ENCODE measurements around the gene EFHD2.
"Not testable (repeated sequence)": the region's sequence is repeated elsewhere in the genome, so short reads cannot be mapped to it uniquely, and the experiment has no call there.

The EFHD2 gene

DNA sequence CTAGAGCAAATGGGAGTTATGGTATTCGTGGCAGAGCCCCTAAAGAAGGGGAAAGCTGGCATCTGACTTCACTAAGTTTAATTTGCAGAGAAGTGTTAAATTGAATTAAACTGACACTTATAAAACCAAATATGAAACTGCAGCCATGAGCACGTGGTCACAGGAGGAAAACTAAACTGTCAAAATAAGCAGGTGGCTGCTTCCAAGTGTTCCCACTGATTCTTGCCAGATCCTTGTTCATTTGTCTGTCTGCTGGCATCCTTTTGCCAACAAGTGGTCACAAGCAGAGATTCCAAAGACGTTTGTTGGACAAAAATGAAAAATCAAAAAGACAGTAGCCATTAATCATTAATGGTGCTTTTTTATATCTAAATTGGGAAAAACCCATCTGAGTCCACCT lies 59.7 kb downstream of the EFHD2 start:
- no peak for DNase-seq
- no peaks in the 10 kb centered on the region for H3K79me2 ChIP-seq (ENCODE audit: control insufficient read depth, insufficient read depth, low read length)
- no CpG with 5 or more reads among the region's 3 CpGs for WGBS (ENCODE audit: extremely low coverage, insufficient coverage, low lambda C conversion rate)

GRCh38 chr1:15469821-15470448 lies 60.2 kb downstream of the EFHD2 start:
- not testable (repeated sequence) for H4K8ac ChIP-seq (ENCODE audit: low read depth, low read length); H3K36me3 ChIP-seq (ENCODE audit: control insufficient read depth, insufficient read depth, low read length); H3K27ac ChIP-seq (ENCODE audit: low read depth, low read length); H3K4me3 ChIP-seq (ENCODE audit: low read length); H4K5ac ChIP-seq (ENCODE audit: low read length); H3K4ac ChIP-seq (ENCODE audit: low read depth, low read length); H2BK15ac ChIP-seq (replicated peaks; ENCODE audit: low read depth); H3K79me1 ChIP-seq (ENCODE audit: low read length); H3K4me2 ChIP-seq (ENCODE audit: low read length); H2BK120ac ChIP-seq (ENCODE audit: low read depth, low read length); H3K9ac ChIP-seq (ENCODE audit: low read length); H2AK5ac ChIP-seq (ENCODE audit: low read length); DNase-seq; H3K56ac ChIP-seq (ENCODE audit: low read length); H2BK5ac ChIP-seq (ENCODE audit: low read length); H3K18ac ChIP-seq (ENCODE audit: low read length); H3K27me3 ChIP-seq (ENCODE audit: insufficient read depth, low read length, poor library complexity); H3K23ac ChIP-seq (ENCODE audit: low read length); H3K4me1 ChIP-seq (ENCODE audit: control insufficient read depth, low read depth, low read length); H3K79me2 ChIP-seq (ENCODE audit: control insufficient read depth, insufficient read depth, low read length)
- no CpG with 5 or more reads among the region's 9 CpGs for WGBS (ENCODE audit: extremely low coverage, insufficient coverage, low lambda C conversion rate)

More for the DNA sequence above, 59.7 kb downstream of the EFHD2 start:
- no peak overlapping the region for H3K56ac ChIP-seq (ENCODE audit: low read length)
- no peak overlapping the region for H2BK15ac ChIP-seq (replicated peaks; ENCODE audit: low read depth)
- H3K23ac ChIP-seq (ENCODE audit: low read length): no peak overlapping the region
- H3K9ac ChIP-seq (ENCODE audit: low read length): no peak overlapping the region
- H4K8ac ChIP-seq (ENCODE audit: low read depth, low read length): no peak overlapping the region
- no peak overlapping the region for H3K4me2 ChIP-seq (ENCODE audit: low read length)
- no peaks in the 10 kb centered on the region for H3K79me1 ChIP-seq (ENCODE audit: low read length)
- H2BK5ac ChIP-seq (ENCODE audit: low read length): no peak overlapping the region
- no peak overlapping the region for H3K18ac ChIP-seq (ENCODE audit: low read length)
- no peak overlapping the region for H2AK5ac ChIP-seq (ENCODE audit: low read length)
- no peaks in the 10 kb centered on the region for H3K27me3 ChIP-seq (ENCODE audit: insufficient read depth, low read length, poor library complexity)
- H2BK120ac ChIP-seq (ENCODE audit: low read depth, low read length): no peak overlapping the region
- no peaks in the 10 kb centered on the region for H3K36me3 ChIP-seq (ENCODE audit: control insufficient read depth, insufficient read depth, low read length)
- no peak overlapping the region for H3K27ac ChIP-seq (ENCODE audit: low read depth, low read length)
- H3K4ac ChIP-seq (ENCODE audit: low read depth, low read length): no peak overlapping the region
- no peak overlapping the region for H4K5ac ChIP-seq (ENCODE audit: low read length)
- no peaks in the 10 kb centered on the region for H3K4me1 ChIP-seq (ENCODE audit: control insufficient read depth, low read depth, low read length)
- no peak overlapping the region for H3K4me3 ChIP-seq (ENCODE audit: low read length)

DNA sequence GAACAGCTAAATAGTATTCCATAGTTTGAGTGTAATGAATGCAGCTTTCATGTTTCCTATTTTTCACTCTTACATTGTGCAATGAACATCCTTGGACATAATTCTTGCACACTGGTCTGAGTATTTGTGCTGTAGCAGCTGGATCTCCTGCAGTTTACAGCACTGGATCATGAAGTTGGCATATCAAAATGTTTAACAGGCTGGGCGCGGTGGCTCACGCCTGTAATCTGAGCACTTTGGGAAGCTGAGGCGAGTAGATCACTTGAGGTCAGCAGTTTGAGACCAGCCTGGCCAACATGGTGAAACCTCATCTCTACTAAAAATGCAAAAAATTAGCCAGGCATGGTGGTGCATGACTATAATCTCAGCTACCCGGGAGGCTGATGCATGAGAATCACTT lies 61.4 kb downstream of the EFHD2 start:
- H3K4me2 ChIP-seq (ENCODE audit: low read length); H3K79me1 ChIP-seq (ENCODE audit: low read length); H2BK5ac ChIP-seq (ENCODE audit: low read length); H3K27ac ChIP-seq (ENCODE audit: low read depth, low read length); H3K56ac ChIP-seq (ENCODE audit: low read length); DNase-seq; H3K9ac ChIP-seq (ENCODE audit: low read length); H3K36me3 ChIP-seq (ENCODE audit: control insufficient read depth, insufficient read depth, low read length); H4K5ac ChIP-seq (ENCODE audit: low read length); H2BK15ac ChIP-seq (replicated peaks; ENCODE audit: low read depth); H3K18ac ChIP-seq (ENCODE audit: low read length); H2AK5ac ChIP-seq (ENCODE audit: low read length); H4K8ac ChIP-seq (ENCODE audit: low read depth, low read length); H3K79me2 ChIP-seq (ENCODE audit: control insufficient read depth, insufficient read depth, low read length); H2BK120ac ChIP-seq (ENCODE audit: low read depth, low read length); H3K4me1 ChIP-seq (ENCODE audit: control insufficient read depth, low read depth, low read length); H3K4ac ChIP-seq (ENCODE audit: low read depth, low read length); H3K27me3 ChIP-seq (ENCODE audit: insufficient read depth, low read length, poor library complexity); H3K4me3 ChIP-seq (ENCODE audit: low read length); H3K23ac ChIP-seq (ENCODE audit: low read length): not testable (repeated sequence)
- no CpG with 5 or more reads among the region's 5 CpGs for WGBS (ENCODE audit: extremely low coverage, insufficient coverage, low lambda C conversion rate)

DNA sequence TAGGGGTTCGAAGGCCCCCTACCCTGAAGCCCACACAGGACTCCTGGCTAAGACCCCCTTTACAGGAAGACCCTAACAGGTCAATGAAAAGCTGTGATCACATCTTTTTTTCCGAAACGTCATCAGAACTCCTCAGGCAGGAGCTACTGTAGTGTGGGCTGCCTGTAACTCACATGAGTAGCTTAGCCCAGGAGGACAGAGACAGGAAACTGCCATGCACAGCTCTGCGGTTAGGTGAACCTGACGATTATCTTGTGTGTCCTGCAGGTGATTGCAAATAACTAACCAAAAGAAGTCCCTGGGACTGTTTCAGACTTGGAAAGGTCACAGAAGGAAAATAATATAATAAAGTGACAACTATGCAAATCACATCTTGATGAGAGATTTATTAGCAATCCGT lies 62.0 kb downstream of the EFHD2 start:
- not testable (repeated sequence) for H3K79me2 ChIP-seq (ENCODE audit: control insufficient read depth, insufficient read depth, low read length); H3K4ac ChIP-seq (ENCODE audit: low read depth, low read length); H4K8ac ChIP-seq (ENCODE audit: low read depth, low read length); H3K4me2 ChIP-seq (ENCODE audit: low read length); H3K4me3 ChIP-seq (ENCODE audit: low read length); DNase-seq; H3K79me1 ChIP-seq (ENCODE audit: low read length); H2BK15ac ChIP-seq (replicated peaks; ENCODE audit: low read depth); H2BK5ac ChIP-seq (ENCODE audit: low read length); H2AK5ac ChIP-seq (ENCODE audit: low read length); H4K5ac ChIP-seq (ENCODE audit: low read length); H2BK120ac ChIP-seq (ENCODE audit: low read depth, low read length); H3K18ac ChIP-seq (ENCODE audit: low read length); H3K27ac ChIP-seq (ENCODE audit: low read depth, low read length); H3K4me1 ChIP-seq (ENCODE audit: control insufficient read depth, low read depth, low read length); H3K9ac ChIP-seq (ENCODE audit: low read length); H3K56ac ChIP-seq (ENCODE audit: low read length); H3K23ac ChIP-seq (ENCODE audit: low read length); H3K27me3 ChIP-seq (ENCODE audit: insufficient read depth, low read length, poor library complexity); H3K36me3 ChIP-seq (ENCODE audit: control insufficient read depth, insufficient read depth, low read length)
- WGBS (ENCODE audit: extremely low coverage, insufficient coverage, low lambda C conversion rate): no CpG with 5 or more reads among the region's 6 CpGs

DNA sequence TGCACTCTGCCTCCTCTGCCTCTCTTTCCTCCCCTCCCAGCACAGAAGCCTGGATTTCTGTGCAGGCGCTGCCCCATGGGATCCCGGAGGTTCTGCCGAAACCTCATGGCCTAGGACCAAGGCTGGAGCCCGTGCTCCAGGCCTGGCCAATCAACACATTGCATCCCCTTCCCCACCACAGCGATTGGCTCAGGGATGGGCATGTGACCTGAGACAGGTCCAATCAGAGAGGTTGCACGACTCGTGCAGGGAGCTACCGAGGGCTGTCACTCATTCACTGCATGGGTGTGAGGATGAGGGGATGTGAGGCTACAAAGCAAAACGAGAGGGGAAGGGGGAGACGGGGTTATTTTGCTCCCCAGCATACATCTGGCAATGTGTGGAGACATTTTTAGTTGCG lies 62.9 kb downstream of the EFHD2 start:
- H3K27me3 ChIP-seq (ENCODE audit: insufficient read depth, low read length, poor library complexity): no peaks in the 10 kb centered on the region
- H3K4me3 ChIP-seq (ENCODE audit: low read length): no peak overlapping the region
- no peak overlapping the region for H4K8ac ChIP-seq (ENCODE audit: low read depth, low read length)
- H3K4me2 ChIP-seq (ENCODE audit: low read length): no peak overlapping the region
- H3K4ac ChIP-seq (ENCODE audit: low read depth, low read length): no peak overlapping the region
- no peak overlapping the region for H4K5ac ChIP-seq (ENCODE audit: low read length)
- H3K79me2 ChIP-seq (ENCODE audit: control insufficient read depth, insufficient read depth, low read length): no peaks in the 10 kb centered on the region
- H3K36me3 ChIP-seq (ENCODE audit: control insufficient read depth, insufficient read depth, low read length): no peaks in the 10 kb centered on the region
- H3K9ac ChIP-seq (ENCODE audit: low read length): no peak overlapping the region
- H3K79me1 ChIP-seq (ENCODE audit: low read length): no peaks in the 10 kb centered on the region
- no peak overlapping the region for H2AK5ac ChIP-seq (ENCODE audit: low read length)
- H2BK5ac ChIP-seq (ENCODE audit: low read length): no peak overlapping the region
- no peak for DNase-seq
- WGBS (ENCODE audit: extremely low coverage, insufficient coverage, low lambda C conversion rate): no CpG with 5 or more reads among the region's 11 CpGs
- H3K23ac ChIP-seq (ENCODE audit: low read length): no peak overlapping the region
- H3K18ac ChIP-seq (ENCODE audit: low read length): no peak overlapping the region
- no peak overlapping the region for H3K56ac ChIP-seq (ENCODE audit: low read length)
- H2BK15ac ChIP-seq (replicated peaks; ENCODE audit: low read depth): no peak overlapping the region
- no peak overlapping the region for H3K27ac ChIP-seq (ENCODE audit: low read depth, low read length)
- H2BK120ac ChIP-seq (ENCODE audit: low read depth, low read length): no peak overlapping the region
- no peaks in the 10 kb centered on the region for H3K4me1 ChIP-seq (ENCODE audit: control insufficient read depth, low read depth, low read length)

GRCh38 chr1:15475752-15476314 lies 66.1 kb downstream of the EFHD2 start, which contains the start of gene CELA2B:
CELA2B (plus strand) TSS chr1:15476104; CDS start chr1:15476126, 22 bp downstream.
- no peaks in the 10 kb centered on the region for H3K4me1 ChIP-seq (ENCODE audit: control insufficient read depth, low read depth, low read length)
- H2BK120ac ChIP-seq (ENCODE audit: low read depth, low read length): no peak within 1 kb of the TSS
- no peak within 1 kb of the TSS for H3K9ac ChIP-seq (ENCODE audit: low read length)
- no peak within 1 kb of the TSS for H3K4ac ChIP-seq (ENCODE audit: low read depth, low read length)
- H3K23ac ChIP-seq (ENCODE audit: low read length): no peak within 1 kb of the TSS
- no peaks in the 10 kb centered on the region for H3K79me2 ChIP-seq (ENCODE audit: control insufficient read depth, insufficient read depth, low read length)
- DNase-seq: no peak
- no peaks in the 10 kb centered on the region for H3K79me1 ChIP-seq (ENCODE audit: low read length)
- H3K27ac ChIP-seq (ENCODE audit: low read depth, low read length): no peak within 1 kb of the TSS
- H3K27me3 ChIP-seq (ENCODE audit: insufficient read depth, low read length, poor library complexity): no peaks in the 10 kb centered on the region
- H3K4me2 ChIP-seq (ENCODE audit: low read length): no peak within 1 kb of the TSS
- H2AK5ac ChIP-seq (ENCODE audit: low read length): no peak within 1 kb of the TSS
- H4K5ac ChIP-seq (ENCODE audit: low read length): no peak within 1 kb of the TSS
- no peak within 1 kb of the TSS for H2BK5ac ChIP-seq (ENCODE audit: low read length)
- H2BK15ac ChIP-seq (replicated peaks; ENCODE audit: low read depth): no peak within 1 kb of the TSS
- H4K8ac ChIP-seq (ENCODE audit: low read depth, low read length): no peak within 1 kb of the TSS
- no CpG with 5 or more reads among the region's 5 CpGs for WGBS (ENCODE audit: extremely low coverage, insufficient coverage, low lambda C conversion rate)
- no peak within 1 kb of the TSS for H3K56ac ChIP-seq (ENCODE audit: low read length)
- no peak within 1 kb of the TSS for H3K18ac ChIP-seq (ENCODE audit: low read length)
- no peak within 1 kb of the TSS for H3K4me3 ChIP-seq (ENCODE audit: low read length)
- H3K36me3 ChIP-seq (ENCODE audit: control insufficient read depth, insufficient read depth, low read length): no peaks in the 10 kb centered on the region
